SK-N-SH treated with all-trans-retinoic acid at 6 μM for 48 hours (cell line): Measurements from ENCODE around the gene ERG.

Experiments used
- ATAC-seq: fragments of 200-7000 bp; cut with Tn5 transposase; 3 replicates; pipeline ENCODE4 v1.9.1; 2020; ENCODE audit warnings: mild to moderate bottlenecking, moderate library complexity
- BACH2 ChIP-seq: fragments of 250-450 bp; sonication (Bioruptor Pico); IDR thresholded peaks from 2 replicates; pipeline ENCODE4 v1.9.0; 2021; ENCODE audit warnings: mild to moderate bottlenecking, borderline replicate concordance
- CSDC2 ChIP-seq: fragments of 250-450 bp; sonication (Bioruptor Pico); IDR thresholded peaks from 2 replicates; pipeline ENCODE4 v1.5.0; 2020; ENCODE audit warnings: mild to moderate bottlenecking, moderate library complexity
- CSRNP3 ChIP-seq: fragments of 250-450 bp; sonication (Bioruptor Pico); IDR thresholded peaks from 2 replicates; pipeline ENCODE4 v1.5.1; 2021; ENCODE audit warnings: mild to moderate bottlenecking, moderate library complexity
- ESRRG ChIP-seq: fragments of 250-450 bp; sonication (Bioruptor Pico); IDR thresholded peaks from 2 replicates; pipeline ENCODE4 v1.6.1; 2021; ENCODE audit warnings: mild to moderate bottlenecking
- GLIS3 ChIP-seq: fragments of 250-450 bp; sonication (Bioruptor Pico); IDR thresholded peaks from 2 replicates; pipeline ENCODE4 v1.5.0; 2020; ENCODE audit warnings: mild to moderate bottlenecking, moderate library complexity
- ISL1 ChIP-seq: fragments of 250-450 bp; sonication (Bioruptor Pico); IDR thresholded peaks from 2 replicates; pipeline ENCODE4 v2.1.2; 2022; ENCODE audit warnings: mild to moderate bottlenecking, moderate library complexity
- OSR1 ChIP-seq: fragments of 250-450 bp; sonication (Bioruptor Pico); IDR thresholded peaks from 2 replicates; pipeline ENCODE4 v1.8.0; 2022; ENCODE audit warnings: moderate library complexity, mild to moderate bottlenecking, inconsistent platforms
- PATZ1 ChIP-seq: fragments of 250-450 bp; sonication (Bioruptor Pico); IDR thresholded peaks from 2 replicates; pipeline ENCODE4 v1.8.0; 2020; ENCODE audit warnings: mild to moderate bottlenecking, moderate library complexity, borderline replicate concordance
- POU6F1 ChIP-seq: fragments of 250-450 bp; sonication (Bioruptor Pico); IDR thresholded peaks from 2 replicates; pipeline ENCODE4 v1.8.0; 2021; ENCODE audit warnings: low read depth, mild to moderate bottlenecking, moderate library complexity, borderline replicate concordance
- PPARA ChIP-seq: fragments of 250-450 bp; sonication (Bioruptor Pico); IDR thresholded peaks from 2 replicates; pipeline ENCODE4 v1.5.0; 2020; ENCODE audit warnings: mild to moderate bottlenecking, borderline replicate concordance
- RARB ChIP-seq: fragments of 250-450 bp; sonication (Bioruptor Pico); IDR thresholded peaks from 2 replicates; pipeline ENCODE4 v1.8.0; 2021; ENCODE audit warnings: mild to moderate bottlenecking, moderate library complexity
- SNAI2 ChIP-seq: fragments of 250-450 bp; sonication (Bioruptor Pico); IDR thresholded peaks from 2 replicates; pipeline ENCODE4 v1.5.0; 2020; ENCODE audit warnings: mild to moderate bottlenecking, moderate library complexity
- TCF4 ChIP-seq: fragments of 250-450 bp; sonication (Bioruptor Pico); IDR thresholded peaks from 2 replicates; pipeline ENCODE4 v1.8.0; 2021; ENCODE audit warnings: mild to moderate bottlenecking, moderate library complexity, borderline replicate concordance
- TOX ChIP-seq: fragments of 250-450 bp; sonication (Bioruptor Pico); IDR thresholded peaks from 2 replicates; pipeline ENCODE4 v1.8.0; 2021; ENCODE audit warnings: mild to moderate bottlenecking, moderate library complexity, borderline replicate concordance
- TSHZ2 ChIP-seq: fragments of 250-450 bp; sonication (Bioruptor Pico); IDR thresholded peaks from 2 replicates; pipeline ENCODE4 v1.5.0; 2020; ENCODE audit warnings: mild to moderate bottlenecking, moderate library complexity
- ZC3H10 ChIP-seq: fragments of 250-450 bp; sonication (Bioruptor Pico); IDR thresholded peaks from 2 replicates; pipeline ENCODE4 v1.5.1; 2021; ENCODE audit warnings: mild to moderate bottlenecking, moderate library complexity
- ZFP3 ChIP-seq: fragments of 250-450 bp; sonication (Bioruptor Pico); IDR thresholded peaks from 2 replicates; pipeline ENCODE4 v1.5.0; 2020; ENCODE audit warnings: mild to moderate bottlenecking, moderate library complexity
- ZFP30 ChIP-seq: fragments of 450-650 bp; formaldehyde crosslinking; IDR thresholded peaks from 2 replicates; pipeline ENCODE4 v1.5.0; 2022; ENCODE audit warnings: mild to moderate bottlenecking, moderate library complexity
- ZNF565 ChIP-seq: fragments of 450-650 bp; formaldehyde crosslinking; conservative IDR thresholded peaks from 2 replicates; pipeline ENCODE4 v1.5.0; 2020; ENCODE audit warnings: low read depth, mild to moderate bottlenecking, moderate library complexity
- ZNF70 ChIP-seq: fragments of 450-650 bp; formaldehyde crosslinking; IDR thresholded peaks from 2 replicates; pipeline ENCODE4 v1.5.0; 2020; ENCODE audit warnings: mild to moderate bottlenecking, moderate library complexity
- ZNF8 ChIP-seq: fragments of 450-650 bp; formaldehyde crosslinking; IDR thresholded peaks from 2 replicates; pipeline ENCODE4 v1.5.0; 2020; ENCODE audit warnings: mild to moderate bottlenecking, moderate library complexity

Gene ERG

GRCh38 chr21:38525454-38525853, 27.2 kb upstream of the ERG start (continued):
- no peak for TF ChIP-seq TSHZ2 (CRISPR knock-in tag)
- TF ChIP-seq ZNF565, result no peak
- TF ChIP-seq, all 23 proteins: peak for 0

GRCh38 chr21:38524168-38525153, 26.2 kb upstream of the ERG start:
- no peak for ATAC-seq
- TF ChIP-seq SNAI2 (no peak), ZNF70 (CRISPR knock-in tag) (no peak), RARB (CRISPR knock-in tag) (no peak), ZC3H10 (no peak), CSDC2 (CRISPR knock-in tag) (no peak), GLIS3 (CRISPR knock-in tag) (no peak), ZFP30 (CRISPR knock-in tag) (no peak), ZFP3 (CRISPR knock-in tag) (no peak), ESRRG (CRISPR knock-in tag) (no peak), PATZ1 (CRISPR knock-in tag) (no peak), ZNF8 (CRISPR knock-in tag) (no peak), ZNF565 (no peak), PPARA (CRISPR knock-in tag) (no peak), TCF4 (CRISPR knock-in tag) (no peak), POU6F1 (no peak), OSR1 (CRISPR knock-in tag) (no peak), CSRNP3 (CRISPR knock-in tag) (no peak)

GRCh38 chr21:38520511-38520910, 22.2 kb upstream of the ERG start:
- no peak for ATAC-seq
- TF ChIP-seq ZNF8 (CRISPR knock-in tag) (no peak), TOX (no peak), CSRNP3 (CRISPR knock-in tag) (no peak), ESRRG (CRISPR knock-in tag) (no peak), ZC3H10 (no peak), ISL1 (CRISPR knock-in tag) (no peak), OSR1 (CRISPR knock-in tag) (no peak), ZNF565 (no peak), BACH2 (no peak), GLIS3 (CRISPR knock-in tag) (no peak), TCF4 (CRISPR knock-in tag) (no peak), PPARA (CRISPR knock-in tag) (no peak), CSDC2 (CRISPR knock-in tag) (no peak), TSHZ2 (CRISPR knock-in tag) (no peak), ZFP30 (CRISPR knock-in tag) (no peak), ZNF70 (CRISPR knock-in tag) (no peak)
